IMR-90 (cell line): ENCODE results near the gene GPC5. TPM values are rescaled to one million over a fixed set of nuclear protein-coding genes. Genes with fewer than 3 reads are reported as not detected.

ENCODE experiments used
- ATAC-seq: fragments of 200-7000 bp; cut with Tn5 transposase; 2 replicates; pipeline ENCODE4 v1.9.1; 2020; ENCODE audit warnings: low read depth, mild to moderate bottlenecking, moderate library complexity
- BruUV-seq: library from RNA; stranded (reverse); fragments of 400-500 nt; replicated peaks from 2 replicates; lab custom pipeline; 2021; lab: Mats Ljungman, UMichigan
- CTCF ChIA-PET: fragments of 300-600 bp; formaldehyde crosslinking; extraction: SDS; loops from one replicate; lab custom pipeline; 2021; ENCODE audit warnings: antibody characterized with exemption; lab: Yijun Ruan, JAX
- POLR2A ChIA-PET: fragments of 300-600 bp; sonication (Branson Sonifier 250); formaldehyde crosslinking; loops from one replicate; lab custom pipeline; 2022; ENCODE audit warnings: antibody characterized with exemption; ENCODE audit not compliant: unreplicated experiment; lab: Charles Lee
- DNase-seq: peaks from one replicate; pipeline ENCODE4 v3.0.0; 2013
- H2AFZ ChIP-seq: replicated peaks from 2 replicates; pipeline ENCODE3; 2013; ENCODE audit warnings: low read length, mild to moderate bottlenecking; ENCODE audit not compliant: poor library complexity
- H2AK5ac ChIP-seq: 2 replicates; pipeline ENCODE4 v1.6.1; 2013; ENCODE audit warnings: low read depth, low read length, inconsistent platforms
- H2AK9ac ChIP-seq: replicated peaks from 2 replicates; pipeline ENCODE3; 2013; ENCODE audit warnings: mild to moderate bottlenecking, low read depth, low read length, moderate library complexity; ENCODE audit not compliant: poor library complexity
- H2BK120ac ChIP-seq: 2 replicates; pipeline ENCODE4 v1.6.1; 2013; ENCODE audit warnings: low read depth, low read length, inconsistent platforms
- H2BK15ac ChIP-seq: 3 replicates; pipeline ENCODE4 v1.6.1; 2013; ENCODE audit warnings: low read depth, low read length, inconsistent platforms
- H2BK20ac ChIP-seq: 2 replicates; pipeline ENCODE4 v1.6.1; 2013; ENCODE audit warnings: low read depth, mild to moderate bottlenecking, inconsistent platforms, low read length, moderate library complexity
- H2BK5ac ChIP-seq: 2 replicates; pipeline ENCODE4 v1.6.1; 2013; ENCODE audit warnings: mild to moderate bottlenecking, low read depth, low read length, inconsistent platforms; ENCODE audit not compliant: poor library complexity, severe bottlenecking
- H3K14ac ChIP-seq: replicated peaks from 2 replicates; pipeline ENCODE4 v1.6.1; 2013; ENCODE audit warnings: low read depth, low read length, inconsistent platforms
- H3K18ac ChIP-seq: 2 replicates; pipeline ENCODE4 v1.6.1; 2013; ENCODE audit warnings: low read depth, low read length, control low read depth
- H3K23ac ChIP-seq: 2 replicates; pipeline ENCODE4 v1.6.1; 2013; ENCODE audit warnings: low read depth, low read length, inconsistent platforms
- H3K27ac ChIP-seq: 2 replicates; pipeline ENCODE4 v1.5.1; 2013; ENCODE audit warnings: mild to moderate bottlenecking, control low read depth, low read length; ENCODE audit not compliant: insufficient read depth
- H3K27me3 ChIP-seq: 2 replicates; pipeline ENCODE4 v1.6.1; 2013; ENCODE audit warnings: low read length; ENCODE audit not compliant: control insufficient read depth, insufficient read depth
- H3K36me3 ChIP-seq: 2 replicates; pipeline ENCODE4 v1.6.1; 2013; ENCODE audit warnings: low read length, mixed read lengths; ENCODE audit not compliant: control insufficient read depth, insufficient read depth
- H3K4ac ChIP-seq: 2 replicates; pipeline ENCODE4 v1.6.1; 2013; ENCODE audit warnings: low read depth, low read length, inconsistent platforms
- H3K4me1 ChIP-seq: 2 replicates; pipeline ENCODE4 v1.6.1; 2013; ENCODE audit warnings: low read length, mixed read lengths; ENCODE audit not compliant: control insufficient read depth, insufficient read depth
- H3K4me2 ChIP-seq: 2 replicates; pipeline ENCODE4 v1.6.1; 2013; ENCODE audit warnings: low read depth, mild to moderate bottlenecking, control low read depth, low read length, moderate library complexity
- H3K4me3 ChIP-seq: 2 replicates; pipeline ENCODE4 v1.5.1; 2013; ENCODE audit warnings: low read depth, mild to moderate bottlenecking, control low read depth, low read length, moderate library complexity; ENCODE audit not compliant: insufficient read depth
- H3K56ac ChIP-seq: 2 replicates; pipeline ENCODE4 v1.6.1; 2013; ENCODE audit warnings: low read length, inconsistent platforms; ENCODE audit not compliant: insufficient read depth; ENCODE audit errors: extremely low read depth
- H3K79me1 ChIP-seq, 2 experiments: 2 replicates each; pipeline ENCODE4 v1.6.1; 2013; ENCODE audit warnings: low read length in 2 of 2, inconsistent platforms in 1 of 2, low read depth in 1 of 2
- H3K9ac ChIP-seq: 2 replicates; pipeline ENCODE4 v1.6.1; 2013; ENCODE audit warnings: low read depth, low read length, control low read depth
- H3K9me1 ChIP-seq: 2 replicates; pipeline ENCODE4 v1.6.1; 2013; ENCODE audit warnings: low read length, inconsistent platforms; ENCODE audit not compliant: insufficient read depth
- H3K9me3 ChIP-seq: 2 replicates; pipeline ENCODE4 v1.6.1; 2013; ENCODE audit warnings: low read length; ENCODE audit not compliant: control insufficient read depth, insufficient read depth
- H4K20me1 ChIP-seq: 2 replicates; pipeline ENCODE4 v1.6.1; 2013; ENCODE audit warnings: low read length, inconsistent platforms; ENCODE audit not compliant: insufficient read depth
- H4K5ac ChIP-seq: 2 replicates; pipeline ENCODE4 v1.6.1; 2013; ENCODE audit warnings: mild to moderate bottlenecking, low read depth, low read length, control low read depth
- H4K8ac ChIP-seq, 2 experiments: 2 replicates each; pipeline ENCODE4 v1.6.1; 2013; ENCODE audit warnings: low read depth in 2 of 2, low read length in 2 of 2, control low read depth in 1 of 2, inconsistent platforms in 1 of 2
- H4K91ac ChIP-seq: 2 replicates; pipeline ENCODE4 v1.6.1; 2013; ENCODE audit warnings: low read depth, low read length, inconsistent platforms; ENCODE audit not compliant: insufficient read depth
- CHD1 ChIP-seq: IDR thresholded peaks from 2 replicates; pipeline ENCODE4 v1.6.1; 2012; ENCODE audit warnings: low read depth, low read length, improper control_type of control experiment
- CTCF ChIP-seq: conservative IDR thresholded peaks from 2 replicates; pipeline ENCODE4 v1.5.1; 2012; ENCODE audit warnings: mild to moderate bottlenecking, low read depth, low read length, improper control_type of control experiment
- ELK1 ChIP-seq: fragments of 150-350 bp; IDR thresholded peaks from 2 replicates; pipeline ENCODE4 v1.6.1; 2016; ENCODE audit warnings: low read depth, mild to moderate bottlenecking, low read length, moderate library complexity, borderline replicate concordance
- FOS ChIP-seq: fragments of 150-350 bp; IDR thresholded peaks from 2 replicates; pipeline ENCODE4 v1.6.1; 2016; ENCODE audit warnings: low read depth, low read length
- MAFK ChIP-seq: IDR thresholded peaks from 2 replicates; pipeline ENCODE4 v1.6.1; 2012; ENCODE audit warnings: low read depth, low read length, improper control_type of control experiment
- MXI1 ChIP-seq: IDR thresholded peaks from 2 replicates; pipeline ENCODE4 v1.6.1; 2012; ENCODE audit warnings: low read depth, mild to moderate bottlenecking, low read length, moderate library complexity, borderline replicate concordance
- NFE2L2 ChIP-seq: fragments of 150-350 bp; IDR thresholded peaks from 2 replicates; pipeline ENCODE4 v1.6.1; 2016; ENCODE audit warnings: low read depth, mild to moderate bottlenecking, low read length
- RAD21 ChIP-seq: IDR thresholded peaks from 2 replicates; pipeline ENCODE4 v1.6.1; 2012; ENCODE audit warnings: low read length, improper control_type of control experiment
- RCOR1 ChIP-seq: IDR thresholded peaks from 2 replicates; pipeline ENCODE4 v1.6.1; 2012; ENCODE audit warnings: mild to moderate bottlenecking, low read length, improper control_type of control experiment; ENCODE audit not compliant: insufficient replicate concordance
- RFX5 ChIP-seq: IDR thresholded peaks from 2 replicates; pipeline ENCODE4 v1.8.0; 2012; ENCODE audit warnings: low read depth, mild to moderate bottlenecking, low read length, moderate library complexity
- SMC3 ChIP-seq: fragments of 150-350 bp; IDR thresholded peaks from 2 replicates; pipeline ENCODE4 v1.6.1; 2016; ENCODE audit warnings: low read depth, mild to moderate bottlenecking, antibody characterized with exemption, low read length, moderate library complexity
- WGBS, 2 experiments: methylation state at CpG; one replicate each; pipeline versions ENCODE4 v1.1.5 to v1.1.7; 2013; ENCODE audit warnings: missing lambda C conversion rate in 2 of 2; ENCODE audit not compliant: insufficient read length in 1 of 2; ENCODE audit errors: extremely low coverage in 2 of 2; 5-methylcytosine and 5-hydroxymethylcytosine counted together
- dilution Hi-C: fragments of 300-500 bp; cut with HindIII; formaldehyde crosslinking; loops from one replicate; pipeline ENCODE4 v1.14.3; 2018; ENCODE audit warnings: low sequenced_read_pairs; ENCODE audit not compliant: unreplicated experiment
- in situ Hi-C: fragments of 300-500 bp; cut with MboI; formaldehyde crosslinking; loops from 3 replicates; pipeline ENCODE4 v1.14.3; 2019; ENCODE audit warnings: low sequenced_read_pairs, inconsistent platforms, mixed read lengths
- intact Hi-C: fragments of 100-400 bp; cut with micrococcal nuclease; formaldehyde crosslinking; loops from 2 replicates; pipeline ENCODE4 v1.10.0; 2022
- polyA plus RNA-seq, 3 experiments: library from polyadenylated mRNA; depleted of rRNA; stranded (reverse); fragments of >200 nt; gene quantifications; 2 replicates each; pipeline ENCODE4 v1.2.3, GENCODE V29; 2012; ENCODE audit warnings: low replicate concordance in 1 of 3
- total RNA-seq: library from RNA; depleted of rRNA; stranded (reverse); fragments of >200 nt; gene quantifications from 2 replicates; pipeline ENCODE4 v1.2.3, GENCODE V29; 2012

Gene GPC5
- total and polyA plus RNA-seq, 2 of the 4 experiments (the other 2 are of a cell fraction) = 0.94 to 1.8 TPM

GRCh38 chr13:91618315-91618714 lies 219.9 kb downstream of the GPC5 start:
- no peak overlapping the region for H4K8ac ChIP-seq
- in situ Hi-C loops (no loop called here), intact Hi-C loops (no loop called here), dilution Hi-C loops (no loop called here)
- CTCF ChIA-PET = no interaction called here
- no peak overlapping the region for H3K27ac ChIP-seq
- H3K9me1 ChIP-seq = no peaks in the 10 kb centered on the region
- POLR2A ChIA-PET = no interaction called here
- H3K4me3 ChIP-seq = no peak overlapping the region
- no peak overlapping the region for H2BK5ac ChIP-seq
- H4K91ac ChIP-seq = no peak overlapping the region
- H3K56ac ChIP-seq = no peak overlapping the region
- no peak overlapping the region for H3K14ac ChIP-seq
- H3K79me1 ChIP-seq = no peaks in the 10 kb centered on the region
- WGBS, 2 experiments = no CpG with 5 or more reads among the region's 3 CpGs
- no peaks in the 10 kb centered on the region for H4K20me1 ChIP-seq
- ATAC-seq = no peak
- H4K5ac ChIP-seq = no peak overlapping the region
- H3K18ac ChIP-seq = no peak overlapping the region
- no peak overlapping the region for H2BK20ac ChIP-seq
- H3K27me3 ChIP-seq = no peaks in the 10 kb centered on the region
- no peak for TF ChIP-seq RFX5
- TF ChIP-seq CHD1 = no peak
- TF ChIP-seq ELK1 = no peak
- TF ChIP-seq RCOR1 = no peak
- TF ChIP-seq NFE2L2 = no peak
- TF ChIP-seq MXI1 = no peak
- no peak for TF ChIP-seq SMC3
- no peak for TF ChIP-seq MAFK
- TF ChIP-seq RAD21 = no peak
- no peak for TF ChIP-seq FOS
- no peak for TF ChIP-seq CTCF
- H3K36me3 ChIP-seq = no peaks in the 10 kb centered on the region
- H3K4ac ChIP-seq = no peak overlapping the region
- H3K4me2 ChIP-seq = no peak overlapping the region
- DNase-seq = no peak
- H2AK5ac ChIP-seq = no peak overlapping the region
- no peak overlapping the region for H3K9ac ChIP-seq
- BruUV-seq = no TSS peak
- H3K23ac ChIP-seq = no peak overlapping the region
- H2AK9ac ChIP-seq = no peak overlapping the region
- H3K9me3 ChIP-seq = peaks cover 2% of the 10 kb centered on the region
- no peak overlapping the region for H2AFZ ChIP-seq
- no peak overlapping the region for H2BK15ac ChIP-seq
- H2BK120ac ChIP-seq = no peak overlapping the region
- no peaks in the 10 kb centered on the region for H3K4me1 ChIP-seq
